Measurements from ENCODE around the gene MOCOS.

- TF ChIP-seq ZBTB43 (CRISPR knock-in tag; IDR thresholded peaks at IDR 0.05) (no peak), NR3C1 (CRISPR knock-in tag; conservative IDR thresholded peaks at IDR 0.05; ENCODE audit: low read depth) (no peak), ZNF423 (CRISPR knock-in tag; IDR thresholded peaks at IDR 0.05) (no peak), CTCF (IDR thresholded peaks at IDR 0.05) (no peak), IRF2 (CRISPR knock-in tag; IDR thresholded peaks at IDR 0.05; ENCODE audit: borderline replicate concordance, low read depth) (no peak), NR2C2 (CRISPR knock-in tag; IDR thresholded peaks at IDR 0.05) (no peak), ZNF263 (CRISPR knock-in tag; IDR thresholded peaks at IDR 0.05; ENCODE audit: low read depth) (no peak), ATF2 (CRISPR knock-in tag; IDR thresholded peaks at IDR 0.05; ENCODE audit: borderline replicate concordance, low read depth) (no peak)
Measured at GRCh38 chr18:36288689-36289088, 101.4 kb downstream of the MOCOS start.
